GM19452 (cell line): Measurements from ENCODE around the gene PPM1N.
A peak's percentile ranks its signal among the peaks of the same experiment; 100 is the strongest.
"Not testable (repeated sequence)": the region's sequence is repeated elsewhere in the genome, so short reads cannot be mapped to it uniquely, and the experiment has no call there.

Source experiments
- ATAC-seq: cut with Tn5 transposase; IDR thresholded peaks from one replicate; pipeline ENCODE4 v1.9.1; 2021; ENCODE audit not compliant: unreplicated experiment

PPM1N gene

DNA sequence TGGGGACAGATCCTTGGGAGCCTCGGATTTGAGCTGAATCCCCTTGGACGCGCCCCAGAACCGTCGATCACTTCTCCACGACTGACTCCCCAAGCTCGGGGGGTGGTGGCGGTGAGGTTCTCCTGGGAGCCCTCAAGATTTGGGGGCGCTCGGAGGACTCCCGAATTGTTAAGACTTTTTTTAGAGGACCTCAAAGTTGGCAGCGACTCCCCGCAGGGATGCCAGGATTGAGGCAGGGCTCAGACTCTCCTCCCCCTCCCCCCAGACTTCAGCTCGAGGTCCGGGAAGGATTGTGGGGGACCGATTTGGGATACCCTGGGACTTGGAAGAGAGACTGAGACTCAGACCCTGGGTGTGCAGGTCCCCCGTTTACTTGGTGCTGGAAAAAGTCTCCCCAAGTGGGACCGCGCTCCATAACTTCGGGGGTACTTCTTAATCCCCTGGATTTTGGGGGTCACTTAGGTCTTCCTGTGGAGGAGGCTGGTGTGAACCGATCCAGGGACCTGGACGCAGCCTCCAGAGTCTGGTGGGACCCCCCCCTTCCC, 9.7 kb downstream of the PPM1N start:
- no peak for ATAC-seq

DNA sequence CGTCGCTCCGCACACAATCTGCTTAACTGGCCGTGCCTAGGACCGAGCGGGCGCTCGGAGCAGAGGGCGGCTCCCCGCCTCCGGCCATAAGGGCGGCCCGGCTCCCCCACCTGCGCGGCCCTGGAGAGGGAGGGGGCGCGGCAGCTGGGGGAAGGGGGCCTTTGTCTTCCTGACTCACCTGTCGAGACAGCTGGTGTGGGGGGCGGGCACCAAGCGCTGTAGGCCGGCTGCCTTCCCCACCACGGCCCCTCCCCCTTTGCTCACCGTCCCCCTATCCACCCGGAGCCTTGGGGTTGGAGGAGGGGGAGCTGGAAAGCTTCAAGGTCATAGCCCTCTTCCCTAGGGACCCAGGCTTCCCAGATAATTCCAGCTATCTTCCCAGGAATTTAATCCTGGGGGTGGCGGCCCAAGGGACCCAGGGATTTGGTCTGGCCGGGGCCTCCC, 10.2 kb downstream of the PPM1N start:
- no peak for ATAC-seq

DNA sequence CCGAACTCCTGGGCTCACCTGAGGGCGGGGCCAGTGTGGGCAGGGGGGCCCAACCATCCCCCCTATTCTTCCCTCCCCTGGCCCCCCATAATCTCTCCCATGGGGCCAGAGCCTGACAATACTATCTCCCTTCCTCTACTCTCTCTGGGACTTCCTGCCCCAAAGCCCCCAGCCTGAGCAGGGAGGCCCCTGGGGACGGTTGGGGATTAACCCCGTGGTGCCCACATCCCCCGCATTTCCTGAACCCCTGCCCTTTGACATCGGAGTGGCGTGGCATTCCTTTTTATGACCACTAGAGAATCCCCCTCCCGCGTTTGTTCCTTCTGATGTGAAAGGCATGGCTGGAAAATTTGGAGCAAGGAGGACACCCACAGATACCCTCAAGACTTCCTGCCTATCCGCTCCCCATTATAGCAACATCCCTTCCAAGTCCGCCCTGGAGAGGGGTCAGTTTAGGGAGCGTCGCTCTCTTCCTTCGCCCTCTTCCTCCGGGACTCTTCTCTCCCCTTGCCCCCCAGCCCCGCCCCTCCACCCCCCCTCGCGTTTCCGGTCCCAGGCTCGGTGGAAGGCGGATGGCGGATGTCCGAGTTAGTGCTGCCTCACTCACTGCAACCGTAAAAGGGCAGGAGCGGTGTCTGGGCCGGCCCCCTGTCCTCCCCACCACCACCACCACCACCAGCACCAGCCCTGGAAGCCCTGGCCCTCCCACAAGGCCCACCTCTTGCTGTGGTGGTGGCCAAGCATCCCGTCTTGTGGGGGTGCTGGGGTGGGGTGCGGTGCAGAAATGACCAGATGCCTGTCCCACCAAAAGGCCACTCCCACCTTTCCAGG, 10.8 kb downstream of the PPM1N start:
- ATAC-seq, result no peak

DNA sequence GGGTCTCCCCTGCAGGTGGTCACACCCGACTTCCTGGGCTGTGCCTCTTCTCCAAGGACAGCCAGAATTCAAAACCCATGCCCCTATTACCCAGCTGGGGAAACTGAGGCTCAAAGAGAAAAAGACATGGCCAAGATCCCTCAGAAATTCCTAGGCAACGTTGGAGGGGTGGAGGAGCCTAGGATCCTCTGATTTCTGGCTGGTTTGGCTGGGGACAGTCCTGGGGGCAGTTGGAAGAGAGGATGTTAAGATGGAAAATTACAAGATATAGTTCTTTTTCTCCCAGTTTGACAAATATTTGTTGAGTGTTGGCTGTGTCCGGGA, 11.4 kb downstream of the PPM1N start:
- ATAC-seq, result no peak

DNA sequence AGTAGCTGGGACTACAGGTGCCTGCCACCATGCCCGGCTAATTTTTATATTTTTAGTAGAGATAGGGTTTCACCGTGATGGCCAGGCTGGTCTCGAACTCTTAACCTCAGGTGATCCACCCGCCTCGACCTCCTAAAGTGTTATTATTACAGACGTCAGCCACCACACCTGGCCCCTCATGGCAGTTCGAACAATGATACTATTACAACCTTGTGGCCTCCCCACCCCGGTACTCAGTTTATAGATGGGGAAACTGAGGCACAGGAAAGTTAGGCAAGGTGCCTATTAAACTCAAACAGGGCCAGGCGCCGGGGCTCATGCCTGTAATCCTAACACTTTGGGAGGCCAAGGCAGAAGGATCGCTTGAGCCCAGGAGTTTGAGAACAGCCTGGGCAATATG, 12.1 kb downstream of the PPM1N start:
- ATAC-seq, result not testable (repeated sequence)

DNA sequence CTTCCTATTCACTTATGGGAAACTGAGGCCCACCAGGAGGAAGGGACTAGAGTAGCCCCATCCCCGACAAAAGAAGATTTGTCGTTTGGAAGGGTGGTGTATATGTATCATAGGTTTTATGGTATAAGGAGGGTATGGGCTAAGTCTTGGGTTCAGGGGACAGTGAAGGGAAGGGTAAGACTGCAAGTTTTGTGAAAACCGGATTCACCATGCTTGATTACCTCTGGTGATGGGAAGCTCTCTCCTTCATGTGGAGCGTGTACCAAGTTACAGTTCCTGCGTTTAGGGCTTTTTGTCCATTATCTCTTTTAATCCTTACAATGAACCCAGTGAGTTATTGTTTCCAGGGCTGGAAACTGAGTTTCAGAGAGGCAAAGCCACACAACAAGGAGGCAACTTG, 12.8 kb downstream of the PPM1N start:
- ATAC-seq, result no peak

DNA sequence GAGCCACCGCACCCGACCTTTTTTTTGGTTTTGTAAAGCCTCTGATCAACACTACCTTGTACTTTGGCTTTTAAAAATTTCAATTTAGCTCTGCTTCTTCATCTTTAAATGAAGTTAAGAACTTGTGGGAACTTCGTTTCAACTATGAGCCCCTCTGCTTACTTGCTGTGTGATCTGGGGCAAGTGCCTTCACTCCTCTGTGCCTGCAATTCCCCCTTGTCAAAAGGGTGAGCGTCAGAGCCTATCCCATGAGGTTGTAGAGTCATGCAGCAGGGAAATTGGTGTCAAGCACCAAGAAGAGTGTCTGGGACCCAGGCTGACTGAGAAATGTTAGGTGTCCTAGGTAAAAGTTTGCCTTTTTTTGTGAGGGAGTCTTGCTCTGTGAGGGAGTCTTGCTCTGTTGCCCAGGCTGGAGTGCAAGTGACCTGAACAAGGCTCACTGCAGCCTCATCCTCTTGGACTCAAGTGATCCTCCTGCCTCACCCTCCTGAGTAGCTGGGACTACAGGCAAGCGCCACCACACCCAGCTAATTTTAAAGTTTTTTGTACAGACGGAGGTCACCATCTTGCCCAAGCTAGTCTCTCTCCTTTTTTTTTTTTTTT, 14.7 kb downstream of the PPM1N start:
- ATAC-seq, result no peak

DNA sequence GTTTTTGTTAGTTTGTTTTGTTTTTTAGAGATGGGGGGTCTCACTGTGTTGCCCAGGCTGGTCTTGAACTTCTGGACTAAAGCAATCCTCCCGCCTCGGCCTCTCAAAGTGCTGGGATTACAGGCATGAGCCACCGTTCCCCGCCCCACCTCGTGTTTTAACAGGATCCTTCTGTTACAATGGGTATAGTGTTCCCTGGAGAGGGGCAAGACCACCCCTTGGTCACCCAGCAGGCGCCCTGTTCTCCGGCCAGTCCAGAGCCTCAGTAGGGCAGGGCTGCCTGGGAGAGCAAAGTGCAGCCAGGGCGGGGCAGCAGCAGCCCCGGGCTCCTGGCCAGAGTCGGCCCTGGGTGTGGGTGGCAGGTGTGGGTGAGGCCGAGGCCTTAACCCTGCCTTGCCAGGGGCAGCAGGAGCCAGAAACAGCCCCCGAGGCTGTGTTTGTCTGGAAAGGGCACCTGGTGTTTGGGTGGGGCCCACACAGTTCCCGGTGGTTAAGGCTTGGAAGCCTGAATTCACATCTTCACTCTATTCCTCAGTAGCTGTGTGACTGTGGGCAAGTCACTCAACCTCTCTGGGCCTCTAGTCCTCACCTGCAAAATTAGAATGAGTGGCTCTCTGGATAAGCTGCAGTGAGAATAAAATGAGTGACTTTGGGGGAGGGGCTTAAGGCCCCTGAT, 16.3 kb downstream of the PPM1N start:
- no peak for ATAC-seq

DNA sequence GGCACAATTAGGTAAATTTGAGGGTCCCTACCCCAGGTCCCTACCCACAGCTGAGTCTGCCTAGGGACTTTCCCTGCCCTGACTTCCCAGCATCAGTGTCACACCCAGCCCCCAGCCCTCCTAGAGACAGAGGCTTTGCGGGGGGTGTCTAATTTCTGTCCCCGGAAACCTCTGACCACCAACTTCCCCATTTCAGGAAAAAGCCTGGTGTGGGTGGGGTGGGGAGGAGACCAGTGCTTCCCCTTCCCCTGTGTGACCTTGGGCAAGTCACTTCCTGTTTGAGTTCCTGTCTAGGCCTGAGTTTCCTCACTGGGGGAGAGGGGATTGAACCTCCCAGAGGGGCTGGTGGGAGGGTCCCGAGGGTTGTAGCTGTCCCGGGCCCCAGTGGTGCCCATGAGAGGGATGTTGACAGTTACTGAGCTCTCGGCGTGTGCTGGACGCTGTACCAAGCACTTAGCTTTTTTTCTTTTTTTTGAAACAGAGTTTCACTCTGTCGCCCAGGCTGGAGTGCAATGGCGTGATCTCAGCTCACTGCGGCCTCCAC, 16.9 kb downstream of the PPM1N start:
- ATAC-seq, result no peak

DNA sequence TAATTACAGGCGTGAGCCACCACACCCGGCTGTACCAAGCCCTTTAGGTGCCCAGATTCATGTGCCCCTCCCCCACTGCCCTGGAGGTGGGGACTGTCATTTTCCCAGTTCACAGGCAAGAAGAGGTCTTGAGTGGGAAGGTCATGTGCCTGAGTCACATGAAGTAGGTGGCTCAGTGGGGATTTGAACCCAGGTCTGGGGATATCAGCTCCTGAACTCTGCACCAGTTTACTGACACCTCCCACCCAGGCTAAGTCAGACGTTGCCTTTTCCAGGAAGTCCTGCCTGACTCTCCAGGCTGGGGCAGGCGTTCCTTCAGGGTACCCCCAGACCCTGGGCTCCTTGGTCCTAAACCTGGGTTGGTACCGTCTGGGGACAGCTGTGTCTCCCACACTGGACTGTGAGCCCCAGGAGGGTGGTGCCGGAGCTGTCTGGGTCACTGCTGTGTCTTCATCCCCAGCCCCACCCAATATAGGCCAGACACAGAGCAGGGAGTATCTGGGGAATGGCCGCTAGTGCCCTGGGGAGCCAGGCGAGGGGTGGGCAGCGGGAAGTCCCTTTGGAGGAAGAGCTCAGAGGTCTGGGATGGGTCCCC, 17.7 kb downstream of the PPM1N start:
- ATAC-seq, result no peak

DNA sequence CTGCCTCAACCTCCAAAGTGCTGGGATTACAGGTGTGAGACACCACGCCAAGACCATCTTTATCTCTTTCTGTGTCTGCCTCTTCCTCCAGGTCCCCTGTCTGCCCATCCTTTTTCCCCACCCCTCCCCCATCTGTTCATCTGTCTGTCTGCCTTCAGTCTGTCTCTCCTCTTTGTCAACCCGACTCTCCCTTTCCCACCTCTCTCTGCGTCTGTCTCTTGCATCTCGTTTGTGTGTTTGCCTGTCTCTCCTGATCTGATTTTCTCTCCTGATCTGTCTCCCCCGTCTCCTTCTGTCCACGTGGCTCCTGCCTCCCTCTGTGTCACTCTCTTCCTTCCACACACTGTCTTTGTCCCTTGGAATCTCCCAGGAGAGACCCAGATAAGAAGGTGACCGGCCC, 19.0 kb downstream of the PPM1N start:
- ATAC-seq, result no peak

DNA sequence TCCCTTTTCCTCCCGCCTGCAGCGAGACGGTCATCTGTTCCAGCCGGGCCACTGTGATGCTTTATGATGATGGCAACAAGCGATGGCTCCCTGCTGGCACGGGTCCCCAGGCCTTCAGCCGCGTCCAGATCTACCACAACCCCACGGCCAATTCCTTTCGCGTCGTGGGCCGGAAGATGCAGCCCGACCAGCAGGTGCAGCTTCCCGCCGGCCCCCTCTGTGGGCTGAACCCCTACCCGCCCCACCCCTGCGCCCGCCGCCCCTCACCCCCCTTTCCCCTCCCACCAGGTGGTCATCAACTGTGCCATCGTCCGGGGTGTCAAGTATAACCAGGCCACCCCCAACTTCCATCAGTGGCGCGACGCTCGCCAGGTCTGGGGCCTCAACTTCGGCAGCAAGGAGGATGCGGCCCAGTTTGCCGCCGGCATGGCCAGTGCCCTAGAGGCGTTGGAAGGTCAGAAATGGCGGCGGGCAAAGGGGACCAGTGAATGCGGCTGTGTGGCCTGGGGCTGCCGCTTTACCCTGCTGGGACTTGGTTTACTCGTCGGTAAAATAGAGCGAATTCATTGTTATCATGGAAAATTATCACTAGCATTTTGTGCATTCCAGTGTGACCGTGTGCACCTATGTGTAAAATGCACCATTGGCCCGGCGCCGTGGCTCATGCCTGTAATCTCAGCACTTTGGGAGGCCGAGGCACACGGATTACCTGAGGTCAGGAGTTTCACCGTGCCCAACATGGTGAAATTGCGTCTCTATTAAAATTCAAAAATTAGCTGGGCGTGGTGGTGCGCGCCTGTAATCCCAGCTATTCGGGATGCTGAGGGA, 19.6 kb downstream of the PPM1N start:
- ATAC-seq, result no peak

DNA sequence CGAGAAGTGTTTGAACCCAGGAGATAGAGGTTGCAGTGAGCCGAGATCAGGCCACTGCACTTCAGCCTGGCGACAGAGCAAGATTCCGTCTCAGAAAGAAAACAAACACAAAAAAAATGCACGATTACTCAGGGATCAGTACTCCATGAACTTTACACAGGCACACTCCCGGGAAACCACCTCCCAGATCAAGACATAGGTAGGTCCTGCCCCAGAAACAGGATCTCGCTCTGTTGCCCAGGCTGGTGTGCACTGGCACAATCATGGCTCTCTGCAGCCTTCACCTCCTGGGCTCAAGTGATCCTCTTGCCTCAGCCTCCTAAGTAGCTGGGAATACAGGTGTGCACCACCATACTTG, 20.2 kb downstream of the PPM1N start:
- ATAC-seq, result no peak

DNA sequence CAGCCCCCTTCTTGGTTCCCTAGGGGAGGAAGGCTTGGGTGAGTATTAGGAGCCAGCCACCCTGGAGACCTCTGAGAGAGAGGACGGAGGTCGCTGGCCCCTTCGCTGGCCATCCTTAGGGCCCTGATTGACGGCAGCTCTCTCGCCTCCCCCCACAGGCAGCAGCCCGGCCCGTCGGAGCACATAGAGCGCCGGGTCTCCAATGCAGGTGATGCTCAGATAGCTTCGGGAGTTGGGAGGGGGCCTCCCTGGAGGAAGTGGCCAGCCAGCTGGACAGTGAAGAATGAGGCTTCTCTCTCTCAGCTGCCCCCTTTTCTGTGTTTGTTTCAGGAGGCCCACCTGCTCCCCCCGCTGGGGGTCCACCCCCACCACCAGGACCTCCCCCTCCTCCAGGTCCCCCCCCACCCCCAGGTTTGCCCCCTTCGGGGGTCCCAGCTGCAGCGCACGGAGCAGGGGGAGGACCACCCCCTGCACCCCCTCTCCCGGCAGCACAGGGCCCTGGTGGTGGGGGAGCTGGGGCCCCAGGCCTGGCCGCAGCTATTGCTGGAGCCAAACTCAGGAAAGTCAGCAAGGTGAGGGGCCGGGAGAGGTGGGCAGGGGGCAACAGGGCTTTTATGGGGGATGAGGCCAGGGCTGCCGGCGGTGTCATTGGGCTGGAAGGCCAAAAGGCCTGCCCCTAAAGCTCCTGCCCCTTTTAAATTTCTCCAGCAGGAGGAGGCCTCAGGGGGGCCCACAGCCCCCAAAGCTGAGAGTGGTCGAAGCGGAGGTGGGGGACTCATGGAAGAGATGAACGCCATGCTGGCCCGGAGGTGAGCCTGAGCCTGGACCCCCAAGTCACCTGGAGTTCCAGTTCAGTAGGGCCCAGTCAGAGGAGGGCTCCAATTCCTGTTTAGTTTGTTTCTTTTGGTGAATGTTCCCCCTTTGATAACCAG, 24.0 kb downstream of the PPM1N start:
- ATAC-seq, result no peak

DNA sequence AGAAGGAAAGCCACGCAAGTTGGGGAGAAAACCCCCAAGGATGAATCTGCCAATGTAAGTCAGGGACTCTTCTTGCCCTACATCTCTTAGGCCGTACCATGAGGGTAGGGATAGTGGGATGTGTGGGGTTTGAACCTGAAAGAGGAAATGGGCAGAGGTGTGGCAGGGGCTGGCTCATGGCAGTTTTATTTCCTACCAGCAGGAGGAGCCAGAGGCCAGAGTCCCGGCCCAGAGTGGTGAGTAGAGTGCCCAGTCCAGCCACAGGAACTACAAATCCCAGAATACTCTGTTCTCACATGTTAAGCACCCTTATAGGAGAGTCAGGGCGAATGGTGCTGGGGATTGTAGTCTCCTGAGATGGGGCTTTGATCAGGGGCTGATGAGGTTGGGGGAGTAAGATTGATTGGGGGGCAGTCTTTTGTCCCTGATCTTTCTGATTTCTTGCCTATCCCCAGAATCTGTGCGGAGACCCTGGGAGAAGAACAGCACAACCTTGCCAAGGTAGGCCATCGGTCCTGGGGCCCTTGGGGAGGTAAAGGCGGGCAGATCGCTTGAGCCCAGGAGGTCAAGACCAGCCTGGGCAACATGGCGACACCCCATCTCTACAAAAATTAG, 25.5 kb downstream of the PPM1N start:
- peak; percentile 80 for ATAC-seq

DNA sequence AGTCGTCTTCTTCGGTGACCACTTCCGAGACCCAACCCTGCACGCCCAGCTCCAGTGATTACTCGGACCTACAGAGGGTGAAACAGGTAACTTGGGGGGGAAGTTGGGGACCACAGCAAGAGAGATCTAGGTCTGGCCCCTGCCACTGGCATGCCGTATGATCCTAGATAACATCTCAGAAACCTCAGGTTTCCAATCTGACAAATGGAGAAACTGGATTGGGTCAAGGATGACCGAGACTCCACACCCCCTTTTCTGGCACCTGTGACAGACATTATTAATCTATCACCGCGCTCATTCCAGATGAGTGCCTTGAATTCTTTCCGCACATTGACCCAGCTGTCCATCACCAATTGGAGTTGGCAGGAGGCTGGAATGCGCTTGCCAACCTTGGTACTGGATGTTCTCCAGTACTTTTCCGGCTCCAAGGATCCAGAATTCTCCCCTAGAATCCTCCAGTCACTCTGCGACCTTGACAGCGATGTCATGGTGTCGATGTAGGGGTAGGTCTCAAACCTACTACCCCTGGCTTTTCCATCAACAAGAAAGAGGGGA, 26.4 kb downstream of the PPM1N start:
- ATAC-seq, result no peak

DNA sequence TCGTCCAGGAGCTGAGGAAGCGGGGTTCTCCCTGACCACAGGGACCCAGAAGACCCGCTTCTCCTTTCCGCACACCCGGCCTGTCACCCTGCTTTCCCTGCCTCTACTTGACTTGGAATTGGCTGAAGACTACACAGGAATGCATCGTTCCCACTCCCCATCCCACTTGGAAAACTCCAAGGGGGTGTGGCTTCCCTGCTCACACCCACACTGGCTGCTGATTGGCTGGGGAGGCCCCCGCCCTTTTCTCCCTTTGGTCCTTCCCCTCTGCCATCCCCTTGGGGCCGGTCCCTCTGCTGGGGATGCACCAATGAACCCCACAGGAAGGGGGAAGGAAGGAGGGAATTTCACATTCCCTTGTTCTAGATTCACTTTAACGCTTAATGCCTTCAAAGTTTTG, 27.9 kb downstream of the PPM1N start:
- no peak for ATAC-seq

DNA sequence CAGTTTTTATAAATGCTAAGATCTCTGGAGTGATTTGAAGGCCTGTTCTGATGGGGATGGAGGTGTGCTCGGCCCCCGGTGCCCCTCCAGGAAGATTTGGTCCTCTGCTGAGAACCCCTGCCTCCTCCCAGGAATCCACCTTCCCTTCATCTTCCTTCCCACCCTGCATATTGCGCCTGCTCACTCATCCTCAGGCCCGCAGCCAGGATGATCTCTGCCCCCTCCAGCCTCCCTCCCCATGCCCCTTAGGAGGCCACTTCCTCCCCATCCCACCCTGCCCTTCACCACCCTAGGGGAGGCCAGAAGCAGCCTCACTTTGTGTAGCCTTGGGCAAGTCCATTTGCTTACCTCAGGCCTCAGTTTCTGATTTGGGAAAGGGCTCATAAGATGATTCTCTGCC, 28.7 kb downstream of the PPM1N start:
- no peak for ATAC-seq

DNA sequence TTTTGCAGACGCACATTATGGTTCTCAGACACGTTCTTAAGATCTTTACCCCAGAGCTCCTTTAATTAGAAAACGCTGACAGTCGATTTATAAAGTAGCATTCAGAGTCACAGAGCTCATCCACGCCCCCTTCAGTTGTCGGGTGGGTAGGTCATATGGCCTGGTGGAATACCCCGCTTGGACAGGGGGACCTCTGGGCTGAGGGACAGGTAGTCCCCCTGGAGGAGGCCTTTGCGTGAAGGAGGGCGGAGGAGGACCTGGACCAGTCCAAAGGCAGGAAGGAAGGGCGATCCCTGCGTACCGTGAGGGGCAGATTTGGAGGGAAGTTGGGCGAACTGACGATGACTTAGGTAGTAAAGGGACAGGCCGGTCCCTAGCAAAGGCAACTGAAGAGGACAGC, 29.5 kb downstream of the PPM1N start:
- ATAC-seq, result no peak
